AG10803 (cell line): ENCODE data around the gene TBC1D26.
A peak's percentile ranks its signal among the peaks of the same experiment; 100 is the strongest.
"Not testable (repeated sequence)": the region's sequence is repeated elsewhere in the genome, so short reads cannot be mapped to it uniquely, and the experiment has no call there.

Experiments
- DNase-seq: peaks from one replicate; pipeline ENCODE4 v3.0.0; 2010; ENCODE audit warnings: low read depth
- H3K4me3 ChIP-seq: 2 replicates; pipeline ENCODE4 v1.5.1; 2011; ENCODE audit warnings: mild to moderate bottlenecking, low read length, control low read depth

The TBC1D26 gene

DNA sequence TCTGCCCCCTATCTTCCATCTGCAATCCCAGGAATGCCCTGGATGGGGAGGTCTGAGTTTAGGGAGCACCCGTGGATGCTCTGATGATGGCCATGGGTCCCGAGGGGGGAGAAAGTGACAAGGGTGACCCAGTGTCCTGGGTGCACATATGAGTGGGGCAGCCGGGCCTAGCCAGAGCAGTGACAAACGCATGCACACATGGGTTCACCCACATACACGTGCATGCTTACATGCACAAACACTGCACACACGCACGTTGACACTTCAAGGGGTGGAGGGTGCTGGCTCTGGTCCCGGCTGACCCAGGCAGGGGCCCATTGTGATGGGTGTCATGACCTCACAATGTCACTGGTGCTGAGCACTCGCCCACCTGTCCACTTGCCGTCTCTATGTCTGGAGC, at the start of gene TBC1D26:
TSS of gene TBC1D26 (plus strand) at position 384 of the 400 bp plus-strand sequence. CDS start 3,066 bp downstream, outside the sequence.
- DNase-seq, result not testable (repeated sequence)

GRCh38 chr17:15683135-15683534, 48.9 kb upstream of the TBC1D26 start:
- H3K4me3 ChIP-seq, DNase-seq: not testable (repeated sequence)

More for the DNA sequence above, at the start of gene TBC1D26:
- not testable (repeated sequence) for H3K4me3 ChIP-seq

DNA sequence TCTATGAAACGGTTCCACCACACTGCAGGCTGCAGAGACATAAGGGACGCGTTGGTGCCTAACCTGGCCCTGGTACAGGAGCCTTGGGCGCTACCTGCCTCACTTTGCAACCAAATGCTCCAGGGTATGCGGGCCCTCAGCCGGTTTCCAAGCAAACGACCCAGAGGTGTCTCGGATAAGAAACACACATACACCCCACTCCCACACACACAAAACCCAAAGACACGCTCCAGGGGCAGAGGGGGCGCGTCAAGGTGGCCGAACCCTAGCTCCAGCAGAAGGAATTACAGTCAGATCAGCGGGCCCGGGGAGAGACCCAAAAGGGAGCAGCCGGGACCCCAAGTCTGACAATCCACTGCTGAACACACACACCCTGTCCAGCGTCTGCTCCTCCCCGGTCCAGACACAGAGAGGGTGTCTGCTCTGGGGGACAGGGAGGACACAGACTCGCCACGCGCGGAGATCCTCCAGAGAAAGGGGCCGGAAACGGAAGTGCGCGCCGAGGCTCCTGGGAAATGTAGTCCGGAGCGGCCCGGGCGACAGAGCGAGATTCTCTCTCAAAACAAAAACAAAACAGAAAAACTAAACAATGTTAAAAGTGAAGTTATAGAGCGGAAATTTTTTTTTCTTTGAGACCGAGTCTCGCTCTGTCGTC, 48.1 kb upstream of the TBC1D26 start, which contains the start of gene TRIM16:
TSS of gene TRIM16 (minus strand) at position 488 of the 655 bp plus-strand sequence. CDS start 32,702 bp downstream, outside the sequence.
- H3K4me3 ChIP-seq, result peak within 1 kb of the TSS; percentile 69
- DNase-seq, result peak; percentile 47

- not testable (repeated sequence) for DNase-seq, H3K4me3 ChIP-seq
These were observed 44.6 kb upstream of the TBC1D26 start for GRCh38 chr17:15687494-15687893.

GRCh38 chr17:15698967-15699366, 33.1 kb upstream of the TBC1D26 start:
- DNase-seq, result not testable (repeated sequence)
- peak overlapping the region; percentile 64 for H3K4me3 ChIP-seq

- H3K4me3 ChIP-seq, result peak within 1 kb of the TSS; percentile 64
- DNase-seq, result peak; percentile 100
These were observed 32.6 kb upstream of the TBC1D26 start, which contains the start of gene ZNF286A for GRCh38 chr17:15699413-15699924. Gene ZNF286A (plus strand): TSS chr17:15699752. CDS start chr17:15700330, 578 bp downstream.

- peak overlapping the region; percentile 64 for H3K4me3 ChIP-seq
- DNase-seq, result not testable (repeated sequence)
These were observed 32.1 kb upstream of the TBC1D26 start for GRCh38 chr17:15699937-15700336.

GRCh38 chr17:15704239-15704638, 27.8 kb upstream of the TBC1D26 start:
- DNase-seq, H3K4me3 ChIP-seq: not testable (repeated sequence)

- H3K4me3 ChIP-seq, DNase-seq: not testable (repeated sequence)
These were observed 27.3 kb upstream of the TBC1D26 start for GRCh38 chr17:15704813-15705212.

GRCh38 chr17:15708879-15709278, 23.2 kb upstream of the TBC1D26 start:
- H3K4me3 ChIP-seq, DNase-seq: not testable (repeated sequence)

DNA sequence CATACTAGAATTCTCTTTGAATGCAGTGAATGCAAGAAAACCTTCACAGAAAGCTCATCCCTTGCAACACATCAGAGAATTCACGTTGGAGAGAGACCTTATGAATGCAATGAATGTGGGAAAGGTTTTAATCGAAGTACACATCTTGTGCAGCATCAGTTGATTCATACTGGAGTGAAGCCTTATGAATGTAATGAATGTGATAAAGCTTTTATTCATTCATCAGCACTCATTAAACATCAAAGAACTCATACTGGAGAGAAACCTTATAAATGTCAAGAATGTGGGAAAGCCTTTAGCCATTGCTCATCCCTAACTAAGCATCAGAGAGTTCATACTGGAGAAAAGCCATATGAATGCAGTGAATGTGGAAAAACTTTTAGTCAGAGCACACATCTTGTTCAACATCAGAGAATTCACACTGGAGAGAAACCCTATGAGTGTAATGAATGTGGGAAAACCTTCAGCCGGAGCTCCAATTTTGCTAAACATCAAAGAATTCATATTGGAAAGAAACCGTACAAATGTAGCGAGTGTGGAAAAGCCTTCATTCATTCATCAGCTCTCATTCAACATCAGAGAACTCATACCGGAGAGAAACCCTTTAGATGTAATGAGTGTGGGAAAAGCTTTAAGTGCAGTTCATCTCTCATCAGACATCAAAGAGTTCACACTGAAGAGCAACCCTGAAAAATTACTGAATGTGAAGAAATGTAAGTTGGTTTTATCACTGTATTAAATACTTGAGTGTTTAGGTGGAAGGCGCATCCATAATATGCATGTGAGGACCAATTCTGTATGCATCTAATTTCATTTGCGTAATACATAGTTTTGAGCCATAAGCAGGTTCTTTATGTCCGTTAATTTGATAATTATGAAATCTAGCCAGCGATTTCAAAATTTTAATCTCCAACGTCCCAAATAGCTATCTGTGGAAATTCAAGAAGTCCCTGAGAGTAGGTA, 15.2 kb upstream of the TBC1D26 start:
- H3K4me3 ChIP-seq, DNase-seq: not testable (repeated sequence)

- not testable (repeated sequence) for DNase-seq, H3K4me3 ChIP-seq
These were observed 1.5 kb upstream of the TBC1D26 start for GRCh38 chr17:15730535-15730934.

DNA sequence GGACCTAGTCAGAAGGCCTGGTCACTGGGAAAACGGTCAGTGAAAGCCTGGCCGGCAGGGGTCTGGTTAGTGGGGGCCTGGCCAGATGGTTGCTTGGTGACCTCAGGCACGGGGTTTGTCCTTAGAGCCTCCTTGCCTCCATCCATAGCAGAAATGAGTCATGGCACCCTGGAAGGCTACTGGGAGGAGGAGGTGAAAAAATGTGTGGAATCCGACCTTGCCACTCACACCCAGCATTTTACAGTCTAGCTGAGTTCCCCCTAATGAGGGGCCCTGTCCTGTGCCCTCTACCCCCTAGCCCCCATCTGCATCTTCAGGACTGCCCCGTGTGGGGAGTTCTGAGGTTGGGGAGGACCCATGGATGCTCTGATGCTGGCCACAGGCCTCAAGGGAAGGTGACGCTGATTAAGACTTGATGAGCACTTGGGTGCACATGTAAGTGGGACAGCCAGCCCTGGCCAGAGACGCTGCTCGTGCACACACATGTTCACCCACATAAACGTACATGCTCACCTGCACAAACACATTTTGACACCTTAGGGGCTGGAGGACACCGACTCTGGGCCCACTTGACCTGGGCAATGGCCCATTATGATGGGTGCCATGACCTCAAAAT, 1.2 kb downstream of the TBC1D26 start:
- DNase-seq, result not testable (repeated sequence)

DNA sequence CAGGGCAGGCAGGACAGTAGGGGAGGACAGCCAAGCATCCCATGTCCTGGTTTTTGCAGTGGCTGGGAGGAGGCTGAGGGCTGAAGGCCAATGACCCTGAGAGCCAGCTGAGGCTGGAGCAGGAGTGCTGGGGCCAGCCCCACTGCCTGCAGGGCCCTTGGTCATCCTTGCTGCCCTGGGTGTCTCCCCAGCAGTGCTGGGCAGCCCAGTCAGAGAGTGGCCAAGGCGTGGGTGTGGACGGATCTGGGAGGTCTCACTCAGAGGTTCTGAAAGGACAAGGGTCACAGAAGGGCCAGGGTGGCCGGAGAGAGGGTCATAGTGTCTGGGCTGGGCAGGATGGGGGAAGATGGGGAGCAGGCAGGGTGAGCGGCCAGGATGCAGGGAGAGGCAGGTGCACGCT, 4.5 kb downstream of the TBC1D26 start:
- not testable (repeated sequence) for DNase-seq, H3K4me3 ChIP-seq

More for the DNA sequence above, 1.2 kb downstream of the TBC1D26 start:
- H3K4me3 ChIP-seq, result not testable (repeated sequence)
